GM12891 (cell line): ENCODE results near the gene ZNF329.

Experiments
- POLR2A ChIP-seq: IDR thresholded peaks from 2 replicates; pipeline ENCODE4 v1.6.1; 2011; ENCODE audit warnings: low read depth, low read length, control low read depth
- POLR2AphosphoS5 ChIP-seq: IDR thresholded peaks from 2 replicates; pipeline ENCODE4 v1.6.1; 2011; ENCODE audit warnings: low read depth, low read length, control low read depth
- SPI1 ChIP-seq: IDR thresholded peaks from 2 replicates; pipeline ENCODE4 v1.6.1; 2011; ENCODE audit warnings: low read depth, low read length, control low read depth

- TF ChIP-seq POLR2A (no peak), POLR2AphosphoS5 (no peak), SPI1 (no peak)
Observed at GRCh38 chr19:58182577-58182988, 32.0 kb upstream of the ZNF329 start.
